K562 (cell line): ENCODE measurements around the gene MAD1L1.

Experiments used
- BRF1 ChIP-seq: IDR thresholded peaks from 3 replicates; pipeline ENCODE4 v1.6.1; 2011; ENCODE audit warnings: borderline replicate concordance, mild to moderate bottlenecking; ENCODE audit not compliant: insufficient read length; ENCODE audit errors: extremely low read depth
- FUS ChIP-seq: fragments of 200-400 bp; formaldehyde crosslinking; optimal IDR thresholded peaks from 2 replicates; pipeline ENCODE3; 2017; ENCODE audit warnings: low read depth, low read length
- GABPA ChIP-seq: fragments of 200-800 bp; sonication (Bioruptor generic); conservative IDR thresholded peaks from 2 replicates; pipeline ENCODE4 v1.6.1; 2016; ENCODE audit warnings: low read depth, missing genetic modification characterization, missing compliant biosample characterization
- POLR2A ChIP-seq: fragments of 450-650 bp; conservative IDR thresholded peaks from 2 replicates; pipeline ENCODE4 v1.6.1; 2016
- POU5F1 ChIP-seq: fragments of 150-350 bp; IDR thresholded peaks from 2 replicates; pipeline ENCODE4 v1.6.1; 2014; ENCODE audit warnings: borderline replicate concordance, low read length, low read depth, mild to moderate bottlenecking; ENCODE audit not compliant: partially characterized antibody
- SMARCA5 ChIP-seq: fragments of 450-650 bp; IDR thresholded peaks from 2 replicates; pipeline ENCODE4 v1.6.1; 2016
- TEAD1 ChIP-seq, 2 experiments: fragments of 450-650 bp in 1 of 2; sonication (generic) in 1 of 2; formaldehyde crosslinking; IDR thresholded peaks; 2 replicates each; pipeline versions ENCODE4 v1.4.0 to v1.8.0; 2020 to 2022; ENCODE audit warnings: mild to moderate bottlenecking in 2 of 2, missing genetic modification reagents in 1 of 2
- TSHZ1 ChIP-seq: fragments of 250-450 bp; sonication (Bioruptor Pico); IDR thresholded peaks from 2 replicates; pipeline ENCODE4 v1.4.0; 2020; ENCODE audit warnings: mild to moderate bottlenecking, moderate library complexity
- ZC3H4 ChIP-seq: sonication (generic); formaldehyde crosslinking; IDR thresholded peaks from 2 replicates; pipeline ENCODE4 v1.9.0; 2021; ENCODE audit warnings: missing genetic modification reagents, borderline replicate concordance
- ZFX ChIP-seq: sonication (generic); formaldehyde crosslinking; IDR thresholded peaks from 2 replicates; pipeline ENCODE4 v1.8.0; 2022; ENCODE audit warnings: mild to moderate bottlenecking, missing genetic modification reagents, moderate library complexity
- ZNF146 ChIP-seq: IDR thresholded peaks from one replicate; pipeline ENCODE4 v1.6.1; 2018; ENCODE audit warnings: missing compliant biosample characterization; ENCODE audit not compliant: unreplicated experiment
- TF ChIP-seq, protein P1 (sequence below): fragments of 450-650 bp; IDR thresholded peaks from 2 replicates; pipeline ENCODE4 v1.6.1; 2017; ENCODE audit warnings: mild to moderate bottlenecking, moderate library complexity

DNA sequence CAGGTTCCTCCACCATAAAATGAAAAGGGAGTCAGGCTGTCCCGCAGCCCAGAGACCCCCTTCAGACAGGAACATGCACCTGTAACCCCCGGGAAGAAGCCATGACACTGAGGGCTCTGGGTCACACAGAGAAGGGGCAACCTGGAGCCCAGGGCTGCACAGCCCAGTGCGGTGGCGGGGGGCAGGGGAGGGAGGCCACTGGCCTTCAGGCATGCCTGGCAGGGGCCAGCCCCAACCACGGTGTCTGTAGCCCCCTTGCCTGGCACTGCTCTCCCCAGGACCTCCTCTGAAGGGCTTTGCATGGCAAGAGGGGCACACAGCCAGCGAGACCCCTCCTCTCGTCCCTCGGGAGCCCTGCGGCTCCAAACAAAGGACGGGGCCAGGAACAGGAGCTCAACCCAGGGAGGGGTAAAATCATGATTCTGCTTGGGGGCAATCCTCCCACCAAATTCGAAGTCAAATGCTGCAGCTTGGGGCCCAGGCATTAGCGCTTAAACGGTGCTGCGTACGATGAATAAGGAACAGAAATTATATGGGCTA is 235.1 kb downstream of the MAD1L1 start:
- TF ChIP-seq FUS (no peak), ZC3H4 (CRISPR knock-in tag) (no peak), TEAD1 (CRISPR knock-in tag; IDR thresholded peaks at IDR 0.05) (no peak), ZFX (CRISPR knock-in tag) (no peak), SMARCA5 (no peak), ZNF146 (CRISPR knock-in tag) (no peak), BRF1 (no peak), POLR2A (no peak), GABPA (no peak), POU5F1 (no peak), TSHZ1 (CRISPR knock-in tag) (no peak)
- TF ChIP-seq, protein P1, sequence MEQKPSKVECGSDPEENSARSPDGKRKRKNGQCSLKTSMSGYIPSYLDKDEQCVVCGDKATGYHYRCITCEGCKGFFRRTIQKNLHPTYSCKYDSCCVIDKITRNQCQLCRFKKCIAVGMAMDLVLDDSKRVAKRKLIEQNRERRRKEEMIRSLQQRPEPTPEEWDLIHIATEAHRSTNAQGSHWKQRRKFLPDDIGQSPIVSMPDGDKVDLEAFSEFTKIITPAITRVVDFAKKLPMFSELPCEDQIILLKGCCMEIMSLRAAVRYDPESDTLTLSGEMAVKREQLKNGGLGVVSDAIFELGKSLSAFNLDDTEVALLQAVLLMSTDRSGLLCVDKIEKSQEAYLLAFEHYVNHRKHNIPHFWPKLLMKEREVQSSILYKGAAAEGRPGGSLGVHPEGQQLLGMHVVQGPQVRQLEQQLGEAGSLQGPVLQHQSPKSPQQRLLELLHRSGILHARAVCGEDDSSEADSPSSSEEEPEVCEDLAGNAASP, result no peak
